HCT116 (cell line): ENCODE results near the gene PLBD2. TPM values are rescaled to one million over a fixed set of nuclear protein-coding genes. Genes with fewer than 3 reads are reported as not detected.

Experiments
- ATAC-seq: fragments of 200-7000 bp; cut with Tn5 transposase; 2 replicates; pipeline ENCODE4 v1.9.1; 2020; ENCODE audit warnings: mild to moderate bottlenecking, moderate library complexity
- BruUV-seq: library from RNA; stranded (reverse); fragments of 400-500 nt; replicated peaks from 2 replicates; lab custom pipeline; 2021; lab: Mats Ljungman, UMichigan
- CTCF ChIA-PET: fragments of 300-600 bp; sonication (Branson Sonifier 250); formaldehyde crosslinking; loops from one replicate; lab custom pipeline; 2021; ENCODE audit warnings: antibody characterized with exemption; lab: Charles Lee
- POLR2A ChIA-PET: fragments of 300-600, 350-600 bp; sonication (Branson Sonifier 250); formaldehyde crosslinking; loops from one replicate; lab custom pipeline; 2021; ENCODE audit warnings: antibody characterized with exemption; lab: Charles Lee
- RAD21 ChIA-PET, 2 experiments: fragments of 300-600 bp; sonication (Branson Sonifier 250); formaldehyde crosslinking; loops; one replicate each; lab custom pipeline; 2023; ENCODE audit warnings: low total read pairs in 2 of 2; ENCODE audit not compliant: uncharacterized antibody in 2 of 2, unreplicated experiment in 2 of 2, low non-redundant PET in 1 of 2; lab: Charles Lee
- DNase-seq: peaks from one replicate; pipeline ENCODE4 v3.0.0-alpha.2; 2010; ENCODE audit warnings: low read depth, low spot score
- H2AFZ ChIP-seq: fragments of 200-600 bp; shearing (Covaris generic), sonication (generic); 2 replicates; pipeline ENCODE4 v1.6.1; 2017; ENCODE audit warnings: low read depth, mixed run types, mixed read lengths, antibody characterized with exemption, low read length; ENCODE audit not compliant: poor library complexity, severe bottlenecking
- H3K27ac ChIP-seq: 2 replicates; pipeline ENCODE4 v1.5.1; 2012; ENCODE audit warnings: low read depth, low read length
- H3K27me3 ChIP-seq: fragments of 200-600 bp; sonication (generic); 2 replicates; pipeline ENCODE4 v1.6.1; 2016; ENCODE audit warnings: mixed run types, low read length, mixed read lengths; ENCODE audit not compliant: insufficient read depth
- H3K36me3 ChIP-seq, 2 experiments: fragments of 200-500 bp in 1 of 2; fragments of 200-600 bp in 1 of 2; sonication (Bioruptor generic) in 1 of 2; sonication (generic) in 1 of 2; 2 replicates each; pipeline versions ENCODE4 v1.5.1 to v1.6.1; 2014 to 2016; ENCODE audit warnings: low read length in 2 of 2, inconsistent platforms in 1 of 2, mixed read lengths in 1 of 2, mixed run types in 1 of 2; ENCODE audit not compliant: insufficient read depth in 2 of 2, control insufficient read depth in 1 of 2
- H3K4me1 ChIP-seq, 2 experiments: fragments of 200-600 bp in 1 of 2; sonication (generic) in 1 of 2; 2 replicates each; pipeline versions ENCODE4 v1.5.1 to v1.6.1; 2012 to 2017; ENCODE audit warnings: low read length in 2 of 2, inconsistent platforms in 1 of 2, mild to moderate bottlenecking in 1 of 2, mixed read lengths in 1 of 2, mixed run types in 1 of 2, moderate library complexity in 1 of 2; ENCODE audit not compliant: insufficient read depth in 2 of 2, control insufficient read depth in 1 of 2
- H3K4me2 ChIP-seq: fragments of 200-600 bp; sonication (generic); 2 replicates; pipeline ENCODE4 v1.6.1; 2017; ENCODE audit warnings: mixed run types, low read length, mixed read lengths
- H3K4me3 ChIP-seq, 2 experiments: fragments of 200-600 bp in 1 of 2; sonication (generic) in 1 of 2; replicated peaks in 1 of 2; 2 replicates each; pipeline ENCODE4 v1.5.1; 2011 to 2016; ENCODE audit warnings: low read length in 2 of 2, control low read depth in 1 of 2, low read depth in 1 of 2, mild to moderate bottlenecking in 1 of 2, mixed read lengths in 1 of 2, mixed run types in 1 of 2
- H3K79me2 ChIP-seq: fragments of 200-600 bp; sonication (generic); 2 replicates; pipeline ENCODE4 v1.6.1; 2017; ENCODE audit warnings: mild to moderate bottlenecking, mixed run types, low read length, moderate library complexity, mixed read lengths; ENCODE audit not compliant: insufficient read depth
- H3K9ac ChIP-seq: fragments of 200-600 bp; sonication (generic); 2 replicates; pipeline ENCODE4 v1.6.1; 2016; ENCODE audit warnings: low read length, mixed read lengths
- H3K9me2 ChIP-seq: fragments of 200-600 bp; sonication (generic), shearing (Covaris generic); 2 replicates; pipeline ENCODE4 v1.6.1; 2017; ENCODE audit warnings: mixed run types, mild to moderate bottlenecking, moderate library complexity; ENCODE audit not compliant: insufficient read depth
- H3K9me3 ChIP-seq, 2 experiments: fragments of 200-500 bp in 1 of 2; fragments of 200-600 bp in 1 of 2; sonication (Bioruptor generic) in 1 of 2; sonication (generic) in 1 of 2; 2 replicates each; pipeline ENCODE4 v1.6.1; 2014 to 2017; ENCODE audit warnings: low read length in 2 of 2, mixed read lengths in 2 of 2, inconsistent platforms in 1 of 2, low read depth in 1 of 2, mild to moderate bottlenecking in 1 of 2, mixed run types in 1 of 2, moderate library complexity in 1 of 2; ENCODE audit not compliant: control insufficient read depth in 1 of 2, insufficient read depth in 1 of 2
- H4K20me1 ChIP-seq: fragments of 200-600 bp; sonication (generic), shearing (Covaris generic); 2 replicates; pipeline ENCODE4 v1.6.1; 2017; ENCODE audit warnings: mixed run types, mild to moderate bottlenecking, moderate library complexity; ENCODE audit not compliant: insufficient read depth
- ATF3 ChIP-seq: IDR thresholded peaks from 2 replicates; pipeline ENCODE4 v1.6.1; 2012
- CBX3 ChIP-seq: IDR thresholded peaks from 2 replicates; pipeline ENCODE4 v1.6.1; 2012; ENCODE audit warnings: low read depth
- CTCF ChIP-seq, 3 experiments: fragments of 200-600 bp in 1 of 3; sonication (generic) in 1 of 3; IDR thresholded peaks in 2 of 3; conservative IDR thresholded peaks in 1 of 3; 2 replicates each; pipeline ENCODE4 v1.5.1; 2012 to 2017; ENCODE audit warnings: low read depth in 2 of 3, low read length in 2 of 3, antibody characterized with exemption in 1 of 3, borderline replicate concordance in 1 of 3, control low read depth in 1 of 3, mild to moderate bottlenecking in 1 of 3, mixed read lengths in 1 of 3, mixed run types in 1 of 3, moderate library complexity in 1 of 3; ENCODE audit not compliant: insufficient read depth in 1 of 3
- ELF1 ChIP-seq: IDR thresholded peaks from 2 replicates; pipeline ENCODE4 v1.6.1; 2012; ENCODE audit warnings: low read depth, borderline replicate concordance
- EZH2 ChIP-seq: fragments of 200-600 bp; sonication (generic); IDR thresholded peaks from 2 replicates; pipeline ENCODE4 v1.6.1; 2017; ENCODE audit warnings: antibody characterized with exemption, mixed run types
- EZH2phosphoT487 ChIP-seq: fragments of 200-600 bp; IDR thresholded peaks from 2 replicates; pipeline ENCODE4 v1.6.1; 2018; ENCODE audit warnings: antibody characterized with exemption, borderline replicate concordance
- FOSL1 ChIP-seq: IDR thresholded peaks from 2 replicates; pipeline ENCODE4 v1.6.1; 2012; ENCODE audit warnings: low read depth
- POLR2A ChIP-seq: IDR thresholded peaks from 2 replicates; pipeline ENCODE4 v1.7.0; 2011; ENCODE audit warnings: borderline replicate concordance; ENCODE audit not compliant: insufficient read depth, insufficient read length; ENCODE audit errors: extremely low read depth
- SIN3A ChIP-seq: IDR thresholded peaks from 2 replicates; pipeline ENCODE4 v1.6.1; 2012; ENCODE audit warnings: low read depth
- SP1 ChIP-seq: IDR thresholded peaks from 2 replicates; pipeline ENCODE4 v1.6.1; 2012; ENCODE audit warnings: low read depth
- TCF7L2 ChIP-seq: IDR thresholded peaks from 2 replicates; pipeline ENCODE4 v1.7.0; 2011; ENCODE audit warnings: borderline replicate concordance, inconsistent platforms; ENCODE audit not compliant: insufficient read depth, insufficient read length; ENCODE audit errors: extremely low read depth
- ZBTB33 ChIP-seq: IDR thresholded peaks from 2 replicates; pipeline ENCODE4 v1.6.1; 2011; ENCODE audit warnings: mild to moderate bottlenecking, low read length, moderate library complexity; ENCODE audit not compliant: insufficient replicate concordance; ENCODE audit errors: extremely low read depth
- ZNF274 ChIP-seq: fragments of 200-500 bp; sonication (Bioruptor generic); IDR thresholded peaks from 2 replicates; pipeline ENCODE4 v1.6.1; 2014; ENCODE audit warnings: mild to moderate bottlenecking, low read depth, low read length, inconsistent platforms
- intact Hi-C: fragments of 100-400 bp; cut with micrococcal nuclease; formaldehyde crosslinking; loops from 2 replicates; pipeline ENCODE4 v1.10.0; 2022
- total RNA-seq: library from RNA; stranded (reverse); gene quantifications from one replicate; pipeline ENCODE4 v1.2.1, GENCODE V29; 2021; ENCODE audit not compliant: unreplicated experiment

Gene PLBD2
- total RNA-seq, 1 experiment from 2014 or later: 45.0 TPM

- Histone ChIP-seq H3K4me3 (no peak overlapping the region), H3K4me2 (no peak overlapping the region), H3K79me2 (no peaks in the 10 kb centered on the region), H3K9me2 (no peaks in the 10 kb centered on the region), H3K36me3 (no peaks in the 10 kb centered on the region), H3K9ac (no peak overlapping the region), H2AFZ (no peak overlapping the region), H4K20me1 (no peaks in the 10 kb centered on the region), H3K9me3 (no peaks in the 10 kb centered on the region), H3K4me1 (no peaks in the 10 kb centered on the region), H3K27ac (no peak overlapping the region), H3K27me3 (no peaks in the 10 kb centered on the region)
- ATAC-seq (no peak), DNase-seq (no peak)
- no TSS peak for BruUV-seq
- ChIA-PET CTCF (no interaction called here), RAD21 (no interaction called here), POLR2A (no interaction called here)
- intact Hi-C loops: no loop called here
- TF ChIP-seq SP1 (no peak), ELF1 (no peak), SIN3A (no peak), CTCF (IDR thresholded peaks at IDR 0.05 in 2 of 3, conservative IDR thresholded peaks at IDR 0.05 in 1 of 3; ENCODE audit: borderline replicate concordance in 1 of 3, insufficient read depth in 1 of 3, low read depth in 2 of 3, low read length in 2 of 3) (no peak), ZBTB33 (no peak), TCF7L2 (no peak), FOSL1 (no peak), EZH2 (no peak), CBX3 (no peak), EZH2phosphoT487 (no peak), ZNF274 (no peak), ATF3 (no peak), POLR2A (no peak)
Measured at GRCh38 chr12:113391650-113392337, 33.4 kb downstream of the PLBD2 start.
